T-helper 2 cell treated with Interferon-gamma antibody and Interleukin-4, amounts not matched to agents 100 ng/mL and 5 ng/mL, for 36 hours (primary cell): Measurements from ENCODE around the gene SIGLECL1. TPM values are rescaled to one million over a fixed set of nuclear protein-coding genes. Genes with fewer than 3 reads are reported as not detected.

Experiments used
- intact Hi-C: fragments of 100-400 bp; cut with micrococcal nuclease; formaldehyde crosslinking; loops from one replicate; pipeline ENCODE4 v1.15.1; 2023
- total RNA-seq: library from RNA; stranded (reverse); gene quantifications from 2 replicates; pipeline ENCODE4 v1.2.3, GENCODE V29; 2022

The SIGLECL1 gene
- total RNA-seq, 1 donor from 2014 or later = not detected

DNA sequence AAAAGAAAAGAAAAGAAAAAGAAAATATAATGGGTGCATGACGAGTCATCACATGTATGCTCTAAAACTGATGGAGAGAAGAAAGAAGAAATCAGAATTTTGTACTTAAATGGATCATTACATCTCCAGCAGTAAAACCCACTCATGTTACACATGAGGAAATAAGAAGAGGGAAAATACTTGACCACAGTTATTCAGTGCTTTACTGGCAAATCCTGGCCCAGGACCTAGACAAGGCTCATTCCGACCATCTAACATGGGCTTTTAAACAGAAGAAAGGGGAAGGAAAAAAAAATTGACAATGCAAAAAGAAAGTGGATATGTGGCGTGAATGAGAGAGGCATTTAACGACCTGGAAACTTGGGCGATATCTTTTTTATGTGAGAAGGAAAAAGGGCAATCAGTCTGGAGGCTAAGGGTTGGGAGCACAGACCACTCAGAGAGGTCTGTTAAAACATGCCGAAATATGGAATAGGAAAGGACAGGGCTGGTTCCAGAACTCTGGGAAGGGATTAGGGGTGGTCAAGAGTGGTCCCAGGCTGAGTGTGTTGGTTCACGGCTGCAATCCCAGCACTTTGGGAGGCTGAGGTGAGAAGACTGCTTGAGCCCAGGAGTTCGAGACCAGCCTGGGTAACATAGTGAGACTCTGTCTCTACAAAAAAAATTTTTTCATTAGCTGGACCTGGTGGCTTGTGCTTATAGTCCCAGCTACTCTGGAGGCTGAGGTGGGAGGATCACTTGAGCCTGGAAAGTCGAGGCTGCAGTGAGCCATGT is 1.6 kb downstream of the SIGLECL1 start:
- intact Hi-C loops = loop anchor here (10.0 kb wide), 2 partner anchors 48 to 72 kb away; no protein-coding TSS in a partner anchor

DNA sequence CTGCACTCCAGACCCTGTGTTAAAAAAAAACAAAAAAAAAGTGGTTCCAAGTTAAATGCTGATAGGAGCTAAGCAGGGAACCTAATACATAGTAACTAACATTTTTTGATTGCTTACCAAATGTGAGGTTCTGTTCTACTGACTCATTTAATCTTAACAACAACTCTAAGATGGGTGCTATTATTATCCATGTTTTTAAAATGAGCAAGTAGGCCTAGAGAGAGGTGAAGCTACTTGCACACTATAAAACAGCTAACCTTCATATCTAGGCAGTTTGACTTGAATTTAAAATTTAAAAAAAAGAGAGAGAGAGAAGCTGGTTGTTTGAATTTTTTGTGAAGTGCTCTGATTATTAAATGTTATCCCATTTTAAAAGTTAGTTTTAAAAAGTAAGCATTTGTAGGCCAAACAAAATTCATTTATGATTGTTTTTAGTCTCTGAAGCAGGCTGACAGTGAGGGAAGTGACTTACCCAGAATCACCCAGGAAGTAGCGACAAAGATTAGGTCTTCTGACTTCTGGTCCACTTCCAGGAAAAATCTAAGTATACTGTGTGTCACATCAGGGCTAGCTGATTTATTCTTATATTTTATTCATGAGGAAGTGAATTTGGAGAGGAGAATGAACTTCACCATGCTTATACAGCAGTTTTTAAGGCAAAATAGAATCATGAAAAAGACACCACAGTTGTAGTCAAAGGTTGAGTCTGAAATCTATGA is 2.4 kb downstream of the SIGLECL1 start:
- intact Hi-C loops = loop anchor here (10.0 kb wide), 2 partner anchors 48 to 72 kb away; no protein-coding TSS in a partner anchor

DNA sequence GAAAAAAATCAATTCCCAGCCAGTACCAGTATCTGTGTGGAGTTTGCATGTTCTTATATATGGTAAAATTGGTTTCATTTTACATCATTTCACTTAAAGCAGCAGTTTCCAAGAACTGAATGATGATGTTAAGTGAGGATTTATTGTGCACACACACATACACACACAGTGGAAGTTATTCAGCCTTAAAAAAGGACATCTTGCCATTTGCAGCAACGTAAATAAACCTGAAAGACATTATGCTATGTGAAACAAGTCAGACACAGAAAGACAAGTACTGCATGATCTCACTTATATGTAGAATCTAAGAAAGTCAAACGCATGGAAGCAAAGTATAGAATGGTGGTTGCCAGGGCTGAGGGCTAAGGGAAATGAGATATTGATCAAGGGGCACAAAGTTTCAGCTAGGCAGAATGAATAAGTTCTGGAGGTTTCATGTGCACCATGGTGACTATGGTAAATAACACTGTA is 5.3 kb downstream of the SIGLECL1 start:
- intact Hi-C loops = loop anchor here (10.0 kb wide), 2 partner anchors 51 to 69 kb away; no protein-coding TSS in a partner anchor

DNA sequence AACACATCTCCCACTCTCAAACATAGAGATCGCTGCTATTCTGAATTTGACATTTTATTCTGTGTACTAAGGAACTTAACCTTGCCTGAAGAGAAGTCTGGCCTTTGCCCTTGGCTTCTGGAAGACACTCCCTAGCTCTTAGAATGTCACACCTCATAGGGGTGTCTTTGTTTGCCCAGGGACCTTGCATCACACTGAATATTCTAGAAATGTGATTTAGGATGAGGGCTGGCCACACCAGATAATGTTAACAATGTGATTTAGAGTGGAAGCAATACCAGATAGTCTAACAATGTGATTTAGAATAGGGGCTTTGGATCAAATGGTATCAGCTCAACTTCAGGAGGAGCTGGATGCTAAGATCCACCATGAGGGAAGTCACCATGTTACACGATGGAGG is 6.6 kb downstream of the SIGLECL1 start:
- intact Hi-C loops = loop anchor here (10.0 kb wide), 2 partner anchors 53 to 67 kb away; no protein-coding TSS in a partner anchor

DNA sequence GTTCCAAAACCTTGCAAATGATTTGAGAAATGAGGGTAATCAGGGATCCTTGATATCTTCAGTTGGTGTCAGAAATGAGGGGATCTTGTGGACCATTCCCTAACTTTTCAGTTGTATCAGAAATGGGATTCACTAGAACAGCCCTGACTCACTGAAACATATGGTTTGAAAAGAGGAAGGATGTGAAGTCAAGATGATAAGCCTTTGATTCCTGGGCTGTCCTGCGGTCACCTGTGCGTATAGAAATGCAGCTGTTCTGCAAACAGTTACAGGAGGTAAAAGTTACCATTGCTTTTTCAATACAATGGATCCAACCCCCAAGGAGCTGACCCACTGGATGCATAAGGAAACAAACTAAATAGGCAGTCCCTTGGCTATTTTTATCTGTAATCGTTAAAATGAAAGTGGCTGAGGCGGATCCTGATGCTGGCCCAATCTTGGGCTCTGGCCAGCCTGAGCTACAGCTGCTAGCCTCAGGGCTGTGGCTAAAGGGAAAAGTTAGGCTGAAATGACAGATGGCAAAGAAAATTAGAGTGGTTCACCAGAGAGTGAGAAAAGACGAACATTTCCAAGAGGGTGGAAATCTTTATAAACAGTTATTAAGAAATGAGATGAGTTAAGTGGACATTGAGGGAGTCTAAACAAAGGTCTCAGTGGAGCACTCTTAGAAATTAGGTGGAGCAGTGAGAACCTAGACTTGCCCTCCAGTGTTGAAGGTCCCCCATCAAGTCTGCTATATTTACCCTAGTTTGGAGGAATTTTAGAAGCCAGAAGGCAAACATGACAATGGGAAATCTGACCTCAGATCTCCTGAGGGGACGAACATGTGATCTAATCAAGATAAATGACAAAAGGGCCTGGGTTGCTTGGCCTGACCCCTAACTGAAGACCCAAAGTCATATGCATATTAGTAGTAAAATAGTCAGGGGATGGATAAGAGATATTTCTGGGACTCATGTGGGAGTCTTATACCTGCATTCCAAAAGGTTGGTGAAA is 7.6 kb downstream of the SIGLECL1 start:
- intact Hi-C loops = loop anchor here (1.0 to 10.0 kb wide), 4 partner anchors 32 to 100 kb away; no protein-coding TSS in a partner anchor

DNA sequence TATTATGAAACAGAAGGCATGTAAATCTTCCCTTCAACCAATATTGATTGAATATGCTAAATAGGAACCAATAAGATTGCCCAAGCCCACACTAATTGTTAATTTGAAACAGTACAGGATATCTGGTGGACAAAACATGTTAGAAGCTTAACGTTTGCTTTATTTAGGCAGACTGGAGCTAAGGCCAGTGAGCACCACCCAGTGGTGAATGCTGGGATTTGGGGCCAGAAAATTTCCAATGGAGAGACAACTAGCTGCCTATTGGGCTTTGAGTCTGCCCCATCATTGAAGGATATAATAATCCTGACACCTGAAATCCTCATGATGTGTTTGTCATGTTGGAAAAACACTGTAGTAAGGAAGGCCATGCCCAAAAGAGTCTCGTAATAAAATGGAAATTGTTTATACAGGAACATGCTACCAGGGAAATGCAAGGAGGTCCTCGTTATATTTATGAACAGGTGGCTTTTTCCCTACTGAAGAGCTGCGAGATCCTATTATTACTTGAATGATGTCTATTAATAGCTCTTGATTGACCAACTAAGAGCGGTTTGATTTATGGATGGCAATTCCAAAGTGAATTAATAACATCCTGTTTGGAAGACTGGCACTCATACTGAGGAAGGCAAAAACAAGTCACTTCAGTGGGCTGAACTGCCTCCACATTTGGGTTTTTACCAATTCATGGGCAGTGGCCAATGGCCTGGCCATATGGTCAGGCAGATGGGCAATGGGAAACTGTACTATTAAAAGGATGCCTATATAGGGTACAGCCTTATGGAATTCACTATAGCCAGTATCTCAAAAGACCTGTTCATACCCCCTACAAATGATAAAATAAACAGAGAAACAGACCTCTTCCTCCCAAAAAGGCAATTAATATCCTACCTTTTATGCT is 8.7 kb downstream of the SIGLECL1 start:
- intact Hi-C loops = loop anchor here (1.0 to 10.0 kb wide), 4 partner anchors 33 to 101 kb away; no protein-coding TSS in a partner anchor

DNA sequence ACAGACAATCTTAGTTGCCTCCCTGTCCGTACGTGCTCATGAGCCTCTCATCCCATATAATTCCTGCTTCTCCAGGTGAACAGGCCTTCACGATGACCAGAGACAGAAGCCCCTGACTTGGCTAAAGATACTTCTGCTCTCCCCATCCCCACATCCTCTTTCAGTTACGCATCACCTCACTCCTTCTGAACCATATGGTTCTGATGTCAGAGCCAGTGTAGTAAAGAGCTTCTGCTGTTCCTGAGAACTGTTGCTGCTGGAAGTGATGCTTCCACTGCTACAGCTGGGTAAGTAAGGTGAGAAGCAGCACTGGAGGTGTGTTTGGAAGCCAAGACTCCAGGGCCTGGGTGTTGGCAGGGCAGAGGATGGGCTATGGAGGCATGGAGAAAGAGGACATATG is 12.9 kb downstream of the SIGLECL1 start:
- intact Hi-C loops = no loop called here

DNA sequence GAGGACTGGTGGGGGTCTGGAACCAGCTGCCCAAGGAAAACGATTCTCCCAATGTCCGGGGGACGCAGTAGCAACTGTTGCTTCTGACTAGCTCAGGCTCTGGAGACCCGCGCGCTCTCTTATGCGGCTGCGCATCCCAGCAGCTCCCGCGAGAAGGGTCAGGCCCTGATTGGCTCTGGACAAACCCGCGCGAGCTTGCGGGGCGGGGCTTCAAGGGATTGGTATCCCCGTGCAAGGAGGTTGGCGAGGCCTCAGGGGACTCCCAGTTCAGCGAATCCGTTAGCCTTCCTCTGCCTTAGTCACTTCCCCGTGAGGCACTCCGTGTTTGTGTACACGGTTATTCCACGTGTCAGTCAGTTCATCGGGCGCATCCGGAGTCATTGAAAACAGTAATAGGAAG is 20.2 kb downstream of the SIGLECL1 start:
- intact Hi-C loops = no loop called here

DNA sequence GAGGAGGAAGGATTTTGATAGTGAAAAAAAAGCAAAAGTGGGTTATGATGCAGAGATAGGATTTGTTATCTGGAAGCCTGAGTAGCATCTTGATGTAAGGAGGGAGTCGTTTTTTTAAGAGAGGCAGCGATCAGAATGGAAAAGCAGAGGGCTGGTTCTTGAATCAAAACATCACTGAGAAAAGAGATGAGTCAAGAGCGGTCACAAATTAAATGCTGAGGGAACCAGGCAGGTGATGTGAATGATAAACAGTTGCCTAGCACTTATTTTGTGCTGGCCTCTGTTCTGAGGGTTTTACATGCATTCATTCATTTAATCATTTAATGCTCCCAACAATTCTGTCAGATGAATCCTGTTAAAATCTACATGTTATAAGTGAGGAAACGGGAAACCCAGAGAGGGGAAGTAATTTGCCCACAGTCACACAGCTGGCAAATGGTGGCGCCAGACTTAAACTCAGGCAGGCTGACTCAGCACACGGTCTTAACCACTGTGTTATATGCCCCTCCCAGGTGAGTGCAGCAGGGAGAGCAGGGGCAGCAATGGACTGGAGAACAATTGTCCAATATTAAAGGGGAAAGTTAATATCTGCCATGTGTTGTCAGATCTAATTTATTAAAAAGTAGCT is 21.4 kb downstream of the SIGLECL1 start:
- intact Hi-C loops = no loop called here

DNA sequence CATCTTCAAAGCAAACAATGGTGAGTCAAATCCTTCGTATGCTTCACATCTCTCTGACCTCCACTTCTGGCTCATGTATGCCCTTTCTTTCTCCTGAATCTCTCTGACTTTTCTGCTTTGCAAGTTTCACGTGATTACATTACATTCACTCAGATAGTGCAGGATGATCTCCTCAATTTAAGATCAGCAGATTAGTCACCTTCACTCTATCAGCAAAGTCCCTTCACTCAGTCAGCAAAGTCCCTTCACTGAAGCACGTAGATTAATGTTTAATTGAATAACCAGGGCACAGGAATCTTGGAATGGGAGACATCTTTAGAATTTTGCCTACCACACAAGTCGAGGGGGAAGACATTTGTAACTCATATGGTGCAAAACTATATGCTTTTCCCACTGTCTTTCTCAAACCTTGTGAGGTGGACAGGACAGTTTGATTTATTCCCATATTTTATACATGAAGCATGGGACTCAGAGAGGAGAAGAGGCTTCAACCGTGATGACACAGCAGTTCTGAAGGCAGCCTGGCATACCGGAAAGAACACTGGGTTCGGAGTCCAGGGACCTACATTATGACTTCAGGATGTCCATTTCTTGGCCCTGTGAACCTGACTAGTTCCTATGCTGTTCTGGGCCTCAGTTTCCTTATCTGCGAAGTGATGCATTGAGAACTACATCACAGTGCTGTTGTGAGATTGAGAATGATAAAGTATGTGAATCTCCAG is 23.3 kb downstream of the SIGLECL1 start:
- intact Hi-C loops = no loop called here

DNA sequence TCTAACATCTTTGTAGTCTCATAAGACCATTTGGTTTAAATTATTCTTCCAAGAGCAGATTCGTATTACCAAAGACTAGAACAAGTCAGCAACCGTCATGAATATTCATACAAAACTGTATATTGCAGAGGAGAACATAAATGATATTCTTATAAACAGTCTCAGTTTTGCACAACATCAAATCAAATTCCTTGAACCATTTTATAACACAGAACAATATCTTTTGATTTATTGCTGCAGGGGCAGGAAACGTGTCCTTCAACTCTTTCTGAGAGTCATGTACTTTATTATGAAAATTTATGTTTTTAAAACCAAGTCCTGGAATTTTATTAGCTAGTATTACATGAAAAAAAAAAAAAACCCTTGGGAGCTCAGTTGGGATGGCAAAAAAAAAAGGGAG is 26.2 kb downstream of the SIGLECL1 start:
- intact Hi-C loops = no loop called here

DNA sequence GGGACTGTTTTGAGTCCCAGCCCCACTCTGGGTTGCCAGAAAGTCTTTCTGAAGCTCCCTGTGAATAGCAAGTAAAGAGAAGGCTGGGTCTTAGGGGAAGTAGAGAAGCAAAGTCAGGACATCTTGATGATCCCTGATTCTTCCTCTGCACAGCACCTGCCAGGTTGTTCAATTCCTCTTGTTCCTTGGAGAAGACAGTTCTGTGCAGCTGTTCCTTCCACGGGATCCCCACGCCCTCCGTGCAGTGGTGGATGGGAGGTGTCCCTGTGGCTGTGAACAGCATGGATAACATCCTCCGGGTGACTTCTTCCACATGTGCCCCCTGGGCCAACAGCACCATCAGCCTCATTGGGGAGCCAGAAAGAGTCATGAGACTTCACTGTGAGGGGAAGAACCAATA is 31.5 kb downstream of the SIGLECL1 start:
- intact Hi-C loops = no loop called here

DNA sequence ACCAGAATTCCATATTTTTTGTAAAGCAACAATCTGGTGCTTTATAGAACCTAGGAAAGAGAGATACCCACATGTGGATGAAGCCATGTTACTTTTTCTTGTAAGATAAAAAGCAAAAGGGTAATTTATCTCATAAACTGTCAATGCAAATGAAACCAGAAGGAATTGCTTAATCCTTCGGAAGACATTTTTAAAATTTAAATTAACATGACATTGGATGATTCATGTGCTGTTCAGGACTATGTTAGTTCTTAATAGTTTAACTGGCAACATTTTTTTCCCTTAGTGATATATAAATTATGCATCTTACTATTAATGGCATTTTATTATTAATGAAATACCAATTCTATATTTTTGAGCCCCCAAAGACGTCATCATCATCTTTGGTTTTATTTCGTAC is 34.8 kb downstream of the SIGLECL1 start:
- intact Hi-C loops = no loop called here

DNA sequence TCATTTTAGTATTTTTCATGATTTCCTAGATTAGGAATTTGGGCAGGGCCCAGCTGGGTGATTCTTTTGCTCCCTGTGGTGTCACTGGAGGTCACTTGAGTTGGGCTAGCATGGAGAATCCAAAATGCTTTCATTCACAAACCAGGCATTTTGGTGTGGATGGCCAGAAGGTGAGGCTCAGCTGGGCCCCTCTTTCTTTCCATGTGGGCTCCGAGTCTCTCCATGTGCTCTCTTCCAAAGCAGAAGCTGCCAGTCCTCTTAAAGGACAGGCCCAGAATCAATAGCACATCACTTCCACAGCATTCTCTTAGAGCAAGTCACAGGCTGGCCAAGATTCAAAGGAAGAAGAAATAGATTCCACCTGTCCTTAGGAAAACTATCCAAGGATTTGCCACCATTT is 38.8 kb downstream of the SIGLECL1 start:
- intact Hi-C loops = no loop called here

DNA sequence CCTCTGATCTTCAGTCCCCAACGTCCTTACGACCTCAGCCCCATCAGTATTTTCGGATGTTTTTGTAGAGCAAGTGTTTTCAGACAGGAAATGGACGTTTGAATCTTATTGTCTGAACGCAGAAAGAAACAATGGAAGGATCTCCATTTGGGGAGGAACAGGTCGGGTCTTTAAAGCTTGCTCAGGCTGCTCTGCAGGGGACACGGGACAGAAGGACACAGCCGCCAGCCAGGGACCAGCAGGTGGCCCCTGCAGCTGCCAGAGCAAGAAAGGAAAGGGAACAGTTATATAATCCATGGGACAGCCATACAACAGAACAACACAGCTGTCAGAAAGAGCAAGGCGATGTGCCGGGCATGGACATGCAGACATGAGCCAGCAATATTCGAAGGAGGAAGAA is 42.1 kb downstream of the SIGLECL1 start:
- intact Hi-C loops = no loop called here

DNA sequence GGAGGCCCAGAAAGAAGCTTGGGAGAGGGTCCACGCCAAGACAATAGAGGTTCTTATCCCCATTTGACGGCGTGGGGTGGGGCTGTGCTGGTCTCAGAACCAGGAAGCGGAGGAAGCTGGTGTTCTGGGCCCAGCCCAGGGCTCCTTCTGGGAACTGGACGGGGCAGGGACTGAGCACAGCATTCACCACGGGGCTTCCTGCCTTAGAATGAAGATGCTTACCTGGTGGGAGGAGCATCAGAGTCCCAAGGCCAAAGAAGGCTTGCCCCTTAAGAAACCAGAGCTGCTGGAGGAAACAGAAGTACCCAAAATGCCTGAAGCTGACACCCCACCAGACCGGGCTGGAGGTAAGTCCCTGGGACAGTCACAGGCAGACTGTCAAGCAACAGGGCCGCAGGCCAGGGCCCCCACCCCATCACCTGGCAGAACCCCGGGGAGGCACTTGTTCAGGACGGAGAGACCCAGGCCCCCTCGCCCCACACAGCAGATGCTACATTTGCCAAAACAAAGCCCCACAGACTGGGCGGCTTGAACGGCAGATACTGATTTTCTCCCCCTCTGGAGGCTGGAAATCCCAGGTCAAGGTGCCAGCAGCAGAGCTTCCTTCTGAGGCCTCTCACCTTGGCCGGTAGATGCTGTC is 42.8 kb downstream of the SIGLECL1 start:
- intact Hi-C loops = no loop called here

DNA sequence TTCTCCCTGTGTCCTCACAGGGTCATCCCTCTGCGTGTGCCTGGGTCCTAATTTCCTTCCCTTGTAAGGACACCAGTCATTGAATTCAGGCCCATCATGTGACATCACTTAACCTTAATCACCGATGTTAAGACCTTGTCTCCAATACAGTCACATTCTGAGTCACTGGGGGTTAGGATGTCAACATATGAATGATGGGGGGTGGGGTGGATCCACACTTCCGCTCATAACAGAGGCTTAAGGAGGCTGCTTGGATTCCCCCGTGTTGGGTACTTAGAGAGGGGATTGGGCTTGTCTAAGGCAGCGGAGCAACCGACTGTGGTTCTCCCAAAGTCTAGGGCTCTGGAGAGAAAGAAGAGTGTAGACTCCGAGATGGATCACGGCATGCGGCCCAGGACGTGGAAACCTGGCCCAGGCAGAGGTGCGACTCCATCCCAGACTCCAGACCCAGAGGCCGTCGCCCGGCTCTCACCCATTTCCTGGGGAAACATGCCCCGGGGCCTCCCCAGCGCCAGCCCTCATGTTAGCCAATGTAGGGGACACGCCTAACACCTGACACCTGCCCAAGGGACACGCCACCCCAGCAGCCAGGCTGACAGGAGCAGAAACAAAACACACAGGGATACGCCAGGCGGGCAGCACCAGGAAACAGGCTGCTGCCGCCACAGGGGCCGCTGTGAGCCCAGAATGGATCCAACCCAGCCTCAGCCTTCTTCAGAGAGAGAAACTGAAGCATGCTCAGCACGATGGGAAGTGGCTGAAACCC is 43.5 kb downstream of the SIGLECL1 start:
- intact Hi-C loops = no loop called here

DNA sequence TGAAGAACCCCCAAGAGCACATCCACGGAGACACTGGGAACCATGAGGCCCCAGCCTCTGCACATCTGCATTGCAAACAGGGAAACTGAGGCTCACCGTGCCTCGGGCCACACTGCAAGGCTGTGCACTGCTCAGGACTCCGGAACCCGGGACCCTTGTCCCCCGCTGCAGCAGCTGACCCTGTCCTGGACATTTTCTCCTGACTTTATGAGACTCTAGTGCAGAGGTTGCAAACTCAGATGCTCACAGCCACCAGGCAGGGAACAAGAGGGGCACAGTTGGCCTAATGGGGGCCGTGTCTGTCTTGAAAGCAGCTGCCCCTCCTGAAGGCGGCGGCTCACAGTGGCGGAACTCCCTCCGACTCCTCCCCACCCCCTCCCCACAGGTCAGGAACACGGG is 44.1 kb downstream of the SIGLECL1 start:
- intact Hi-C loops = no loop called here
